Jurkat, Clone E6-1 (cell line): Measurements from ENCODE around the gene CNR2. TPM values are rescaled to one million over a fixed set of nuclear protein-coding genes. Genes with fewer than 3 reads are reported as not detected.
"Not testable (repeated sequence)": the region's sequence is repeated elsewhere in the genome, so short reads cannot be mapped to it uniquely, and the experiment has no call there.

Experiments used
- DNase-seq: peaks from one replicate; pipeline ENCODE4 v3.0.0-alpha.2; 2011; ENCODE audit warnings: low read depth, low spot score
- H3K4me3 ChIP-seq: 2 replicates; pipeline ENCODE4 v1.5.1; 2011; ENCODE audit warnings: mild to moderate bottlenecking, low read length, control low read depth, moderate library complexity
- polyA plus RNA-seq: library from polyadenylated mRNA; unstranded; fragments of >200 nt; gene quantifications from one replicate; pipeline ENCODE4 v1.2.1, GENCODE V29; 2012; ENCODE audit warnings: missing spikeins; ENCODE audit not compliant: insufficient read length, insufficient read depth

Gene CNR2
- 5.9 TPM for polyA plus RNA-seq

GRCh38 chr1:23913212-23913880, at the start of gene CNR2:
CNR2 (minus strand) TSS chr1:23913362; CDS start chr1:23875617, 37,745 bp downstream.
- peak within 1 kb of the TSS; percentile 55 for H3K4me3 ChIP-seq
- peak; percentile 90 for DNase-seq

GRCh38 chr1:23960291-23961020, 47.3 kb upstream of the CNR2 start:
- H3K4me3 ChIP-seq = peak overlapping the region; percentile 76
- DNase-seq = no peak

- DNase-seq = peak; percentile 93
- peak within 1 kb of the TSS; percentile 76 for H3K4me3 ChIP-seq
Measured at GRCh38 chr1:23959461-23960290, 46.5 kb upstream of the CNR2 start, which contains the start of gene PNRC2. PNRC2 (plus strand) TSS chr1:23959828; CDS start chr1:23961458, 1,630 bp downstream.

GRCh38 chr1:23958810-23959460, 45.8 kb upstream of the CNR2 start:
- DNase-seq = peak; percentile 98
- H3K4me3 ChIP-seq = peak overlapping the region; percentile 76

GRCh38 chr1:23958040-23958809, 45.1 kb upstream of the CNR2 start:
- H3K4me3 ChIP-seq = peak overlapping the region; percentile 76
- not testable (repeated sequence) for DNase-seq

GRCh38 chr1:23957096-23957495, 43.9 kb upstream of the CNR2 start:
- H3K4me3 ChIP-seq = no peak overlapping the region
- DNase-seq = no peak

- DNase-seq = no peak
- no peak overlapping the region for H3K4me3 ChIP-seq
Measured at GRCh38 chr1:23953020-23953419, 39.9 kb upstream of the CNR2 start.

- no peak for DNase-seq
- H3K4me3 ChIP-seq = no peak overlapping the region
Measured at GRCh38 chr1:23947366-23947765, 34.2 kb upstream of the CNR2 start.

- no peak for DNase-seq
- H3K4me3 ChIP-seq = no peak overlapping the region
Measured at GRCh38 chr1:23936481-23937176, 23.5 kb upstream of the CNR2 start.

GRCh38 chr1:23931491-23931880, 18.3 kb upstream of the CNR2 start:
- H3K4me3 ChIP-seq = no peak overlapping the region
- no peak for DNase-seq

GRCh38 chr1:23930861-23931490, 17.8 kb upstream of the CNR2 start:
- no peak for DNase-seq
- H3K4me3 ChIP-seq = no peak overlapping the region

GRCh38 chr1:23930270-23930669, 17.1 kb upstream of the CNR2 start:
- H3K4me3 ChIP-seq = no peak overlapping the region
- DNase-seq = no peak

- no peak overlapping the region for H3K4me3 ChIP-seq
- no peak for DNase-seq
Measured at GRCh38 chr1:23928789-23929188, 15.6 kb upstream of the CNR2 start.

- H3K4me3 ChIP-seq = no peak overlapping the region
- DNase-seq = no peak
Measured at GRCh38 chr1:23927097-23927496, 13.9 kb upstream of the CNR2 start.

GRCh38 chr1:23925279-23925678, 12.1 kb upstream of the CNR2 start:
- no peak for DNase-seq
- no peak overlapping the region for H3K4me3 ChIP-seq

- DNase-seq = no peak
- no peak overlapping the region for H3K4me3 ChIP-seq
Measured at GRCh38 chr1:23924601-23925000, 11.4 kb upstream of the CNR2 start.
